Stimulated activated CD8-positive, alpha-beta memory T cell treated with anti-CD3 and anti-CD28 coated beads, Interleukin-12 subunit alpha, Interleukin-12 subunit beta, amount 100 ng/mL, for 24 hours (primary cell): ENCODE measurements around the gene WDSUB1.

Experiments used
- DNase-seq: peaks from one replicate; pipeline ENCODE4 v3.0.0-alpha.2; 2020; ENCODE audit errors: extremely low read depth

WDSUB1 gene

DNA sequence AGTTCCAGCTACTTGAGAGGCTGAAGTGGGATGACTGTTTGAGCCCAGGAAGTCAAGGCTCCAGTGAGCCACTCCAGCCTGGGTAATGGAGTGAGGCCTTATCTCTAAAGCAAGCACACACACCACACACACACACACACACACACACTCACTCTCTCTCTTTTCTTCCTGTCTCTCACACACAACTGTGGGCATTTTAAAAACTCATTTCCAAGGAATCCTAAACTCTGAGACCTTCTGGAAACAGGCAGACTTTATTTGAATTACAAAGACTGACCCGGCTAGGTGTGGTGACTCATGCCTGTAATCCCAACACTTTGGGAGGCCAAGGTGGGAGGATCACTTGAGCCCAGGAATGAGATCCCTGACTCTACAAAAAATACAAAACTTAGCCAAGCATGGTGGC lies 21.3 kb downstream of the WDSUB1 start:
- no peak for DNase-seq

DNA sequence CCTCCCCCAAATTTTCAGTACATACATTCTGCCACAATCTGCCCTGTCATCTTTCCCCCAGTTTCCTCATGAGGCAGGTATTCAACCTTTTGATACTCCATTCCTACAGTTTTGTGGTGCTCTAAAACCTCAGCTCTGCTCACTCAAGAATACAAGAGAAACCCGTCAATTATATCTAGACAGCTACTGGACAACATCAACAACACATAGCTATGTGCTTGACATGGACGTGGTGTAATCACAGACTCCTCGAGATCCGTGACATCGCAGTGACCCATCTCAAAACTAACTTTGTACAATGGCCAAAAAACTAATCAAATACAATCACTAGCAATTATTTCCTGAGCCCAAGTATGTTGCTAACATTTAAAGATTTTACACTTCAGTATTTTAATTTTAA lies 23.6 kb downstream of the WDSUB1 start:
- DNase-seq, result no peak

DNA sequence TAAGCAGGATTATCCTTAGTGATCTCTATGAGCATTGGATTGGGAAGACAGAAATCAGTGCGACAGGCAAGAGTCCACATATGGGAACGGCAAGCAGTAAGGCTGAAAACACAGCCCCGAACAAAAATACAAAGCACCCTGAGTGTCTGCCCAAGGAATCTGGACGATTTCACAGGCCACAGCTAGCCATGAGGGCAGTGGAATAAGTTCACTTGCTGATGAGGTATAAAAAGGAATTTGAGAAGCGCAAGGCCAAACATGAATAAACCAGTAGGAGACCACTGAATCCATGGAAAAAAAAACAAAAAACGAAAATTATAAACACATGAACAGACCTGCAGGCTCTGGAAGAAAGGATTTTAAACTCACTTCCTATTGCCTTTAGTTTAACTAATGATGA lies 24.3 kb downstream of the WDSUB1 start:
- no peak for DNase-seq

DNA sequence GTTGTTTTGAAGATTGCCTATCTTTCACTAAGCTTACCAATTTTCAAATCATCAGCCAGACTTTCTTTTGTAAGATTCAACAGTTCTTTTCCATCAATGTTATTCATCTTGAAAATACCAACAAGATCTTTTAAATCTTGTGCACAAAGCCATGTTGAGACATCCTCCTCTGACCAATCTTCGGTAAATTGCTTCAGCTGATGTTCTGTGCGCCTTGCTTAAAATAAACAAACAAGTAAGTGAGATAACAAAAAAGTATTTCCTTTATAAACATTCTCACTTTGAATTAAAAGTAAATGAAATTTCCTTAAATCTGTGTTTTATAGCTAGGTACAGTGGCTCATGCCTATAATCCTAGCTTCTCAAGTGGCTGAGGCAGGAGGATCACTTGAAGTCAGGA lies 30.3 kb downstream of the WDSUB1 start:
- no peak for DNase-seq

DNA sequence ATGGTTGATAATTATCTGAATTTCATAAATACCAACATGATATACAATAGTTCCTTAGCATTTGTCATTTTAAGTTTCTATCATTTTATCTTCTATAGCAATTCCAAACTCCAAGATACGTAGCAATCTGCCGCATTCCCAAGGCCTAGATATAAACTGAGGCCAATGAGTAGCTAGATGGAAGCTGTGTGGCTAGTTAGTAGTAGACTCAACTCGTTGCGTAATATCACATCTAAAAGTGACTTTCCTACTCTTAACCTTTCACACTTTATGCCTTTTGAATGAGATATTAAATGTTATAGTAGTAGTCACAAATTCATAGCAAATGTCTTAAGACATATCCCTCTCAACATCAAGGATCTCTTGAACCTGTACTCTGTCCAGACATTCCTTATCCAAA lies 33.6 kb downstream of the WDSUB1 start:
- no peak for DNase-seq

DNA sequence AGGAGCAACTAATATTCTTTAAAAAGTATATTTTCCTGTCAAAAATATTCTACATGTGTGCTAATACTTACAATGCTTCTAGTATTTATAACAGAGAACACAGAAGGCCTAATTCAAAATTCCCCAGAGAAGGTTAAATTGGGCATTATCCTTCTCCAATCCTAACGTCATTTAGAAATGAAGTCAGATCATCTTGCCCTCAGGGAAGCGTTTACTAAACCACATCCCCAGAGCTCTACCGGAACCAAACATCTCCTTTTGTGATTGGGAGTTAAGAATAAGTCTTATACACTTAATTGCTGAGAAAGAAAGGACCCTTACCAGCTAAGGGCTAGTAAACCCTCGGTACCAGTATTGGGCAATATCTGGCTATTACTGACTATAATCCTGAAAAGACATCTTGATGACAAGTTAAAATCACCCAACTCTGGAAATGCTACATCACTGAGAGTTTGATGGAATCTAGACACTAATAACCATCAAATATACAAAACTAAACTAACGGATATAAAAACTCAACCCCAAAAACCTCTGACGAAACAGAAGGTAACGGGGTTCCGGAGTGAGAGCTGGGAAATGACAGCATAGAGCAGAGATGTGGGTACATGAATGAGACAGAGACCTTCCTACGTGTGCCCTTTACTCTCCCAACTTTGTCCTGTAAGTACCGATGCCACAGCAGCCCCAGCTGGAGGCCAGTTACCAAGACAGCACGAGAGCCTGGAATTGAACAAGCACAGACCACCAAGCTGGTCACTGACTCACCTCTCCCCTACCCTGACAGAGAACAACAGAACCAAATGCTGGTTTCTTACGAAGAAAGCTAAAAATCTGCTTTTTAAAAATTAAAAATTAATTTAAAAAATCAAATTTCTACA lies 35.0 kb downstream of the WDSUB1 start:
- no peak for DNase-seq

DNA sequence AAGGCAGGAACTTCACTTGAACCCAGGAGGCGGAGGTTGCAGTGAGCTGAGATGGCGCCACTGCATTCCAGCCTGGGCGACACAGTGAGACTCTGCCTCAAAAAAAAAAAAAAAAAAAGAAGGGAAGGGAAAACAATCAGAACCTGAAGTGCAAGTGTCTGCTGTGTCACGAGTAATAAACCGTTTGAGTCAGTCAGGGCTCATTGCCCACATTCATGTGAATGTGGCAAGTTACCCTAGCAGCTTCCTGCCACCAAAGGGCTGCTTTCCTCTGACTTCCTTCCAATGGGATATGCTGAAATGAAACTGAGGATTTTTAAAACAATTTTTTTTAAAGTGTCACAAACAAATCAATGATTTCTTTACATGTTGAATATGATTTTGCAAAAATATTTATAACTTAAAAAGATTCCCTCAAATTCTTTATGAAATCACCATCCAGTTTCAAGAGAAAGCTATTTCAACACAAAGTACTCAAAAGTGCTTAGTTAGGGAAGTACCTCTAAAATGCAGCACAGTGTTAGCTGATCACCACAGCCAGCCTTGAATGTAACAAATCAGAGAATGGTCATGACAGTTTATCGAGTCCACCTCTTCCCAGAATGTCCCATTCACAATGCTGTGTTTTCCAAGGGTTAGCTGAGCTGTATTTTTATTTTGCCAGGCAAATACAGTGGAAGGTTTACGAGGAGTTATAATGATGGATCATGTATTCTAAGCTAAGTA lies 36.4 kb downstream of the WDSUB1 start:
- DNase-seq, result no peak

DNA sequence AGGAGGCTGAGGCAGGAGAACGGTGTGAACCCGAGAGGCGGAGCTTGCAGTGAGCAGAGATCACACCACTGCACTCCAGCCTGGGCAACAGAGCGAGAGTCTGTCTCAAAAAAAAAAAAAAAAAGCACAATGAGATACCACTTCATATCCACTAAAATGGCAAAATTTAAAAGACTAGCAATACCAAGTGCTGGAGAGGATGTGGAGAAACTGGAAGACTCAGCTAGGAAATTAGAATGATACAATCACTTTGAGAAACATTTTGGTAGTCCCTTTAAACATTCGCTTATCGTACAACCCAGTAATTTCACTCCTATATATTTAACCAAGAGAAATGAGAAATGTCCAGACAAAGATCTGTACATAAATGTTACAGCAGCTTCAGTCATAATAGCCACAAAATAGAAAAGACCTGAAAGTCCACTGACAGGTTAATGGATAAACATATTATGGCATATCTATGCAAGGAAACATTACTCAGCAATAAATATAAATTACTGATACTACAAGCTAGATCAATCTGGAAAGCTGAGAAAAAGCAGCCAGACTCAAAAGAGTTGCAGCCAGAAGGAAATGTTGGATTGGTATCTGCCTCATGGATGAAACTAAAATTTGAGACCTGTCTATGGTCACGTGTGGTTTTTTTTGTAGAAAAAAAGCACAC lies 40.0 kb downstream of the WDSUB1 start:
- no peak for DNase-seq

DNA sequence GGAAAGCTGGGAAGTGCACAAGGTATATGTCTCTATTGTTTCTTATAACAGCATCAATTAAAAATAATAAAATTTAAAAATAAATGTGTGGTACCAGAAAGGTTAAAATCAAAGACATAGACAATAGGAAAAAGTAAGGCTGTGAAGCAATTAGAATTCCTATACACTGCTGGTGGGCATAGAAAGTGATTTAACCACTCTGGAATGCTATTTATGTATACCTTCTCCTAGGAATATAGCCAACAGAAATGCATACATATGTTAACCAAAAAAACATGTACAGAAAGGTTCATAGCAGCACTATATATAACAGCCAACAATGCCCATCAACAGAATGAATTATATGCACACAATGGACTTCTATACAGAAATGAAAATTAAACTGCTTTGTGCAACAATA lies 43.0 kb downstream of the WDSUB1 start:
- no peak for DNase-seq

DNA sequence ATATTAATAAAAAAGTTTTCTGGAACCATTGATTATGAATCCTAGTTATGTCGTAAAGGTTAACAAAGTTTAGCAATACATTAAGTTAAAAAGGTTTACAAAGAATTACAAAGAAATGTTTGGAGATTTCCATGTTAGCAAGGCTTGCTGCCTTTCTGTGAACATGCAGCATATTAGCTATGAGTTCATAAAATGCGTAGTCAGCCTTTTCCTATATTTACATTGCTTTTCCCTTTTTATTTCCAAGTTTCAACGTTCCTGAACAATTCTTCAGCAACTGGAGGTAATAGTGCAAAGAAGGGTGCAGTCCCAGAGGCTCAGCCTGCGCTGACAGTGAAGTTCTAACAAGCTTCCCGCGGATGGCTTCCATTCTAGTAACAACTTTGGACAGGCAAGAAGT lies 51.6 kb downstream of the WDSUB1 start:
- no peak for DNase-seq

DNA sequence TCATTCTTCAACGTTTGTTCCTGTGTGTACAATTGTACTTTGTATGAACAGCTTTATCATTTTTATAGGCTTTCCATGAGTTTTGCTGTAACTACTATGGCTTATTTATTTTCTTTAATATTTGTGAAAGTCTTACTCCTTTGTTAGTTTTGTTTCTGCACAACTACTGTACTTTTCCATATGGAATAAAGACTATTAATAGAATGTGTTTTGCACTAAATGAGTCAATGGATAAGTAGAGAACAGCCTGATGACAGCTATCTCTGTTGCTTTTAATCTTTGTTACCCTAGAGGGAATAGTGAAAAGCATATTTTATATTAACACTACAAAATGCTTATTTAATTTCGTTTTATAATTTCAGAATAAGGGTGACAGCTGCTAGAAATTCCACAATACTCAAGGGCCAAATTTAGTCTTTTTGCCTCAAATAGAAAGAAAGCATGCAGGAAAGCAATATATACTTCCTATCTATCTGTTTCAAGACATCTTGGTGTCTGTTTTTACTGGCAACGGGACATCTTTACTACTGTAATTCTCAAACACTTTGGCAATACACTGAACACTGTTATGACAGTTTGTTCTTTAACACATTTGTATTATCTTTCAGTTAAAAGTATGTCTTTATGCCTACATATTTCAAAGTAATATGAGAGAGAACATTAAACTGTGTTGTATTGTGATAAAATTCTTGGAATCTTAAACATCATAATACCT lies 53.9 kb downstream of the WDSUB1 start:
- DNase-seq, result no peak

DNA sequence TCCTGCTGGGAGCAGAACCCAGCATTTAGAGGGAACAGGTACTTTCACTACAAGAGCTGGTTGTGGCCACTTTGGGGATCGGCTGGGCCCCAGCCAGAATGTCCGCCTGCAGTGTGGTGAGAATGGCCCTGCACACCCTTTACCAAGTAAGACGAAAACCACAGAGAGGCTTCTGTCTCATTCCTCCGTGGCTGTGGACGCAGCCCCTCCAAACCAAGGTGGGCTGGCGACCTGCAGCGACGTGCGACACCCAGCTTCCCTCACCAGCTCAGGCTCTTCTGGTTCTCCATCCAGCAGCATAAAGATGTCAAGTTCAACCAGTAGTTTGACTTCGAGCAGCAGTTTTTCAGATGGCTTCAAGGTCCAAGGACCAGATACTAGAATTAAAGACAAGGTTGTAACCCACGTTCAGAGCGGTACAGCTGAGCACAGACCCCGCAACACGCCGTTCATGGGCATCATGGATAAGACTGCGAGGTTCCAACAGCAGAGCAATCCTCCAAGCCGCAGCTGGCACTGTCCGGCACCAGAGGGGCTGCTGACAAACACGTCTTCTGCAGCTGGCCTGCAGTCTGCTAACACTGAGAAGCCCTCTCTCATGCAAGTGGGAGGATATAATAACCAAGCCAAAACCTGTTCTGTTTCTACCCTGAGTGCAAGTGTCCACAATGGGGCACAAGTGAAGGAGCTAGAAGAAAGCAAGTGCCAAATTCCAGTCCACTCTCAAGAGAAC lies 56.2 kb downstream of the WDSUB1 start:
- no peak for DNase-seq

DNA sequence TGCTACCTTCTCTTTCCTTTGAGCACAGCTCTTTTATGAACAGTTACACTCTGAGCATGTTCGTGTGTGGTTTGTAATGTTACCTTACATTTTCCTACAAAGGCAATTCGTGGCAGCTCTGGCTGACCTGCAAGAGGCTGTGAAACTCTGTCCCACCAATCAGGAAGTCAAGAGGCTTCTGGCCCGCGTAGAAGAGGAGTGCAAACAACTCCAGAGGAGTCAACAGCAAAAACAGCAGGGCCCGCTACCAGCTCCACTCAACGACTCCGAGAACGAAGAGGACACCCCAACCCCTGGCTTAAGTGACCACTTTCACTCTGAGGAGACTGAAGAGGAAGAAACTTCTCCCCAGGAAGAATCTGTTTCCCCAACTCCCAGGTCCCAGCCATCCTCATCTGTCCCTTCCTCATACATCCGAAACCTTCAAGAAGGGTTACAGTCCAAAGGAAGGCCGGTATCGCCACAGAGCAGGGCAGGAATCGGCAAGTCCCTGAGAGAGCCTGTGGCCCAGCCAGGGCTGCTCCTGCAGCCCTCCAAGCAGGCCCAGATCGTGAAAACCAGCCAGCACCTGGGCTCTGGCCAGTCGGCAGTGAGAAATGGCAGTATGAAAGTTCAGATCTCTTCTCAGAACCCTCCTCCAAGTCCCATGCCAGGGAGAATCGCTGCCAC lies 56.9 kb downstream of the WDSUB1 start:
- DNase-seq, result no peak

DNA sequence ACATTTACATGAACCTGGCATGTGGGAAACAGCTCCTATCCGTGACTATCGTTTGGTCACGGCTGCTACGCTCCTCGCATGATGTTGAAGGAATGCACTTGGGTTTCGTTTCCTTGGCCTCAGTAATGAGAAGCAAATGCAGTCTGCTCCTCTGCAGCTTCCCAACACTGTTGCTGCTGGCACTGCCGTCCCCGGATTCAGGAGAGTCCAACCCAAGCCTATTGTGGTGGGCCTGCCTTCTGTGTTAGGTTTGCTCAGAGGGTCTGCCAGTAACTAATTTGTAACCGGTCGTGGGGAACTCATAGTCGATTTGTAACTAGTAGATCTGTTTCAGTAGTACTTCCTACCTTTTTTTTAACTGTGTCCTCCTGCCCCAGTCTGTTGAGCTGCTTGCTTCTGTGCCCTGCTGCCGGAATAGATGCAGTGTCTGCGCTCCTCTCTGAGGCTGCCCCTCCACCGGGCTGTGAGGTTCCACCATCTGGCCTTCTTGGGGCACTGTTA lies 58.4 kb downstream of the WDSUB1 start:
- DNase-seq, result no peak

DNA sequence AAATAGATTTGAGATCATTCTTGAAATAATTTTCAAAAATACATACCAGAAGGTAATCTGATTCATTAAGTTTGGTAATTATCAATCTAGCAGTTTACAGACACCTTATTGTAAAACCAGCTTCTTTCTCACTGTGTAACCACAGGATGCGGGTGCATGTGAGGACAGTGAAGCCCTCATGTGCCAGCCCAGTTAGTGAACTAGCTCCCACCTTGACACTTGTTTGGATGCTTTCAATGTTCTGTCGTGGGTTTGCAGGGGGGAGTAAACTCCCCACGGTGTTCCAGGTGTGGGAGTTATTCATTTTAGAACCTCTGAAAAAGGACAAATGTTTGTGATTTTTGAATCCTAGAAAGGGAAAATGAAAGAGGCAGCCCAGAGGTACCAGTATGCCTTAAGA lies 59.0 kb downstream of the WDSUB1 start:
- no peak for DNase-seq

DNA sequence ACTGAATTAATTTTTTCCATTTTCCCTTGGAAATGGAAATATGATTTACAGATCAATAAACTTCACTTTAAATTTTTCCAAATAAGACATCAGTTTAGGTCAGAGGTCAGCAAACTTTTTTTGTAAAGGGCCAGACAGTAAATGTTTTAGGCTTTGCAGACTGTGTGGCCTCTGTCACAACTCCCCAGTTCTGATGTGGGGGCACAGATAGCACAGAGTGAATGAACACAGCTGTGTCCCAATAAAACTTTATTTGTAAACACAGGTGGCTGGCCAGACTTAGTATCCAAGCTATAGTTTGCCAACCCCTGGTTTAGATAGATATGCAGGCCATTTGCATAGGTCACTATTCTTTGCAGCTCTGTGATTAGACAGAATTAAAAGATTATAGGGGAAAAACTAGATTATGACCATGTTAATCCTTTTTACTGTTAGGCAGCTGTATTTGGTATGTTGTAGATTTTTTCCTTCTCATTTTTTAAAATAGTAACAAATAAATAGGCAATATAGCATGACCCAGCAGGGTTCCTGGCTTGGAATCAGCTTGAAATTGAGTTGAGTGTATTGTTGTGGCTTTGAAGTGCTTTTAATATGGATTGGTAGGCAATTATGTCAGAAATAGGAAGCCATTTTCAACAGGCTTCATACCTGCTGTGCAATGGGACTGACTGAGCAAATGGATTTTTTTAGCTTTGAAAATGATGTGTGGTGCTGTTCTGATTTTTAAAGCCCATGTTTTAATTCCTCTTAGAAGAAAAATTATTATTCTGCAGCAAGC lies 59.7 kb downstream of the WDSUB1 start:
- DNase-seq, result no peak

DNA sequence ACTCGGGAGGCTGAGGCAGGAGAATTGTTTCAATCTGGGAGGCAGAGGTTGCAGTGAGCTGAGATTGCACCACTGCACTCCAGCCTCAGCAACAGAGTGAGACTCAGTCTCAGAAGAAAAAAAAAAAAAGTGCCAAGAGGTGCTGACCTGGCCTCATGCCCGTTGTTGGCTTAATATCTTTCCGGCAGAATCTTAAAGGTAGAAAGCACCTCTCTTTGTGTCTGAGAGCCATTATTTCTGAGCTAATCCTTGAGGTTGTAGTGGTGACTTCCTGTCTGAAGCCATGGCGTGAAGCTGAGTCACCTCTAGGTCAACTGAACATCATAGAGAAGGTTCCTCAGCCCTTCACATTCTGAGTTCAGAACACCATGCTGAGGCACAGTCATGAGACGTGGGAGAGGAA lies 60.4 kb downstream of the WDSUB1 start:
- no peak for DNase-seq

DNA sequence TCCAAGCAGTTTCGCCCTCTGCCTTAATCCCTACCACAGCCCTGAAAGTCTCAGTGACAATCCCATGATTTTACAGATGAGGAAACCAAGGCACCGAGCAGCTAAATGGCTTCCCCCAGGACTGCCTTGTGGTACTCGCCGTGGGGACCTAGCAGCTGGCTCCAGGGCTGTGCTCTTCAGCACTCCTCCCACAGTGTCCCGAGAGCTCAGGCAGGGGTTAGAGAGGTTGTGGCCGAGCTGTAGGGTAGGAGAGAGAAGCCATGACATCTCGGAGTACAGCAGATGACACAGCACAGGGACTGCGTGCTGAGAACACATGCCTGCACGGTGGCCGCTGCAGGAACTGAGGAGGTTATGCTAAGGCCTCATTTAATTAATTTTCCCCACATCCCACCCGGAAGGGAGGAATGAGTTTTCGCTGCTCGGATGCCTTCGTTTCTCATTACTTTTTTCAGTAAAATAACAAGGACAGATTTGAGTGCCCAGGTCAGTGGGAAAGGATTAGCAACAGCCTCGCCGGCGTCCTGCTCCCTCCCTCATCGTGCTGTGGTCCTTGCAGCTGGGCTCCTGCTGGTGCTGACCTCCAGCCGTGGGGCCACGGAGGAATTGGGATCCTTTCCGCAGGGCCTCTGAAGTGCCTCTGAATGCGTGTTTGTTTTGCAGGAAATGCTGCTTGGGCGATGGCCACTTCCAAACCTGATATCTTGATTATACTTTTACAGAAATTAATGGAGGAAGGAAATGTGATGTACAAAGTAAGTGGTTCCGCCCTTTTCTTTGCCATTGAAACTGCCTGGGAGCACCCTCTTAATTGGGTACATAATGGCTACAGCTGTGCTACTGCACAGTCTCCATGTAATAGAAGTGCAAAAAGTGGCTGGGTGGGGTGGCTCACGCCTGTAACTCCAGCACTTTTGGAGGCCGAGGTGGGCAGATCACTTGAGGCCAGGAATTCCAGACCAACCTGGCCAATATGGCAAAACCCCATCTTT lies 61.2 kb downstream of the WDSUB1 start:
- no peak for DNase-seq
